Tibial artery (tissue), 4 donors: Measurements from ENCODE around the gene MYBBP1A.

Experiments
- DNase-seq, 2 donors: peaks; one replicate each; pipeline ENCODE4 v3.0.0-alpha.2; 2019
- H3K27ac ChIP-seq, 2 donors: fragments of 200-600 bp; sonication (generic) in 1 of 2; 1 replicate in 1 of 2; 2 replicates in 1 of 2; pipeline ENCODE4 v1.5.1; 2018 to 2019; ENCODE audit warnings: mild to moderate bottlenecking in 1 of 2
- H3K27me3 ChIP-seq, 2 donors: fragments of 200-600 bp; sonication (generic) in 1 of 2; one replicate each; pipeline versions ENCODE4 v1.5.1 to v1.6.0; 2016 to 2019
- H3K36me3 ChIP-seq, 3 donors: fragments of 200-600 bp; sonication (generic) in 2 of 3; one replicate each; pipeline ENCODE4 v1.5.1; 2016 to 2019; ENCODE audit warnings: mild to moderate bottlenecking in 2 of 3
- H3K4me1 ChIP-seq, 4 donors: fragments of 200-600 bp; sonication (generic) in 2 of 4; 1 replicate in 3 of 4; 2 replicates in 1 of 4; pipeline ENCODE4 v1.5.1; 2016 to 2019
- H3K4me3 ChIP-seq, 2 donors: fragments of 200-600 bp; sonication (generic) in 1 of 2; 1 replicate in 1 of 2; 2 replicates in 1 of 2; pipeline ENCODE4 v1.5.1; 2018 to 2019; ENCODE audit warnings: mild to moderate bottlenecking in 2 of 2
- H3K9me3 ChIP-seq, 3 donors: fragments of 200-600 bp; sonication (generic) in 1 of 3; one replicate each; pipeline ENCODE4 v1.5.1; 2016 to 2019
- intact Hi-C: fragments of 100-400 bp; cut with DNase I; formaldehyde crosslinking; loops from one replicate; pipeline ENCODE4 v1.15.0; 2023; ENCODE audit warnings: low total_unique reads
- TF ChIP-seq, protein P1 (sequence below), 2 experiments: fragments of 200-600 bp in 1 of 2; fragments of 450-650 bp in 1 of 2; IDR thresholded peaks; one replicate each; pipeline ENCODE4 v1.5.1; 2017 to 2019; ENCODE audit warnings: antibody characterized with exemption in 2 of 2, mild to moderate bottlenecking in 1 of 2, moderate library complexity in 1 of 2

MYBBP1A gene

DNA sequence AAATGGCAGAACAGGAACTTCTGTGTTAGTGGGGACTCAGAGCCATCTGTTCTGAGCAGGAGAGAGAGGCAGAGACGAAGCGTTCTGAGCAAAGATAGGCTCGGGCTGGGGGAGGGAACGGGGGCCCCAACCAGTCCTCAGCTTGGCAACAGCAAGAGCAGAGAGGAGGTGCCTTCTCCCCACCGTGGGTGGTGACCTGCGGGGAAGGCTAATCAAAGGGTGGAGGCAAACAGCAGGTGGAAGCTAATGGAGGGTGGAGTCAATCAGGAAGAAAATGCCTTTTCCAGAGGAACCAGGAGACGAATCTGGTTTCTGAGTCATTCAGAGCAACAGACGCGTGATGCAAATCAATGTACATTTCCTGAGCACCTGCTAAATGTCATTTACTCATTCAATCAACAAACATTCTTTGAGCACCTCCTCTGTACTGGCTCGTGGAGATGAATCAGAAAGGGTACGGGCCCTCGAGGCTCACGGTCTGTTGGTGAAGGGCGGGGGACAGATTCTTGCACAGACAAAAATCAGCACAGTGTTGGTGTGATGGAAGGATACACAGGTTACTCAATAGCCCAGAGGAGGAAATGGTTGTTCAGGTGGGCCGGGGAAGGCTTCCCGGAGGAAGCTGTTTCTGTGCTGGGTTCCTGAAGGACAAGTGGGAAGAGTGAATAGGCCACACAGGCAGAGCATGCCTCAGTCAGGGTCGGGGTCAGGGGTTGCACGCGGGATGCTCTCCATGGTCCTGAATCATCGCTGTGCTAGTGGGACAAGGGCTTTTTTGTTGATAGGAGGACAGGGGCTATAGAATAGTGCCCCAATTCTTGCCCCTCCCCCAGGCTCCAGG is 62.2 kb downstream of the MYBBP1A start:
- H3K9me3 ChIP-seq: no peaks in the 10 kb centered on the region
- H3K4me3 ChIP-seq: no peak overlapping the region
- intact Hi-C loops: no loop called here
- H3K27ac ChIP-seq: no peak overlapping the region
- TF ChIP-seq, protein P1, sequence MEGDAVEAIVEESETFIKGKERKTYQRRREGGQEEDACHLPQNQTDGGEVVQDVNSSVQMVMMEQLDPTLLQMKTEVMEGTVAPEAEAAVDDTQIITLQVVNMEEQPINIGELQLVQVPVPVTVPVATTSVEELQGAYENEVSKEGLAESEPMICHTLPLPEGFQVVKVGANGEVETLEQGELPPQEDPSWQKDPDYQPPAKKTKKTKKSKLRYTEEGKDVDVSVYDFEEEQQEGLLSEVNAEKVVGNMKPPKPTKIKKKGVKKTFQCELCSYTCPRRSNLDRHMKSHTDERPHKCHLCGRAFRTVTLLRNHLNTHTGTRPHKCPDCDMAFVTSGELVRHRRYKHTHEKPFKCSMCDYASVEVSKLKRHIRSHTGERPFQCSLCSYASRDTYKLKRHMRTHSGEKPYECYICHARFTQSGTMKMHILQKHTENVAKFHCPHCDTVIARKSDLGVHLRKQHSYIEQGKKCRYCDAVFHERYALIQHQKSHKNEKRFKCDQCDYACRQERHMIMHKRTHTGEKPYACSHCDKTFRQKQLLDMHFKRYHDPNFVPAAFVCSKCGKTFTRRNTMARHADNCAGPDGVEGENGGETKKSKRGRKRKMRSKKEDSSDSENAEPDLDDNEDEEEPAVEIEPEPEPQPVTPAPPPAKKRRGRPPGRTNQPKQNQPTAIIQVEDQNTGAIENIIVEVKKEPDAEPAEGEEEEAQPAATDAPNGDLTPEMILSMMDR (IDR thresholded peaks at IDR 0.05): no peak
- no peak for DNase-seq
- no peaks in the 10 kb centered on the region for H3K27me3 ChIP-seq
- peaks cover 0 to 15% (median 11%) of the 10 kb centered on the region in 4 donors for H3K4me1 ChIP-seq
- H3K36me3 ChIP-seq: no peaks in the 10 kb centered on the region

DNA sequence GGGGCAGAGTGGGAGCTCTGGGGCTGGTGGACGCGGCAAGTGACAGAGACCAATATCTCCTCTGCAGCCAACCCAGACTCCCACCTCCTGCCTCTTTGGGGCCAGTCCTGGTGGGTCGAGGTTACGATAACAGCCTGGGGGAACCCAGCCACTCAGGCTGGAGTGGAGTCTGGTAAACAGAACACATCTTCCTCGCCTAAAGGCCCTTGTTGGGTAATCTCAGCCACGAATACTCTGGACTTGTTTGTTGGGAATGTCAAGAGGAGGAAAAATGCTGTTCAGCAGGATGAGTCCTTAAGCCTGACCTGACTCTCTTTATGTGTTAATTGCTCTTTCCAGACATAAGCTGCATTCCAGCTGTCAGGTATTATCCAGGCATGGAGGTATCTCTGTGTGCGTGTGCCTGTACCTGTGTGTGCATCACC is 64.5 kb downstream of the MYBBP1A start:
- Histone ChIP-seq H3K4me1 (no peaks in the 10 kb centered on the region), H3K4me3 (no peak overlapping the region), H3K36me3 (no peaks in the 10 kb centered on the region), H3K27ac (no peak overlapping the region), H3K27me3 (no peaks in the 10 kb centered on the region), H3K9me3 (no peaks in the 10 kb centered on the region)
- TF ChIP-seq, protein P1 (IDR thresholded peaks at IDR 0.05): no peak
- intact Hi-C loops: no loop called here
- no peak for DNase-seq

- no peaks in the 10 kb centered on the region for H3K9me3 ChIP-seq
- TF ChIP-seq, protein P1 (IDR thresholded peaks at IDR 0.05): no peak
- no peak overlapping the region for H3K4me3 ChIP-seq
- no peak for DNase-seq
- intact Hi-C loops: no loop called here
- H3K27me3 ChIP-seq: no peaks in the 10 kb centered on the region
- H3K4me1 ChIP-seq: no peaks in the 10 kb centered on the region
- no peak overlapping the region for H3K27ac ChIP-seq
- no peaks in the 10 kb centered on the region for H3K36me3 ChIP-seq
These were observed 65.0 kb downstream of the MYBBP1A start for GRCh38 chr17:4490109-4490591.

- Histone ChIP-seq H3K36me3 (no peaks in the 10 kb centered on the region), H3K4me1 (no peaks in the 10 kb centered on the region), H3K9me3 (no peaks in the 10 kb centered on the region), H3K4me3 (no peak overlapping the region), H3K27me3 (no peaks in the 10 kb centered on the region), H3K27ac (no peak overlapping the region)
- no peak for DNase-seq
- TF ChIP-seq, protein P1 (IDR thresholded peaks at IDR 0.05): no peak
- intact Hi-C loops: no loop called here
These were observed 66.1 kb downstream of the MYBBP1A start for GRCh38 chr17:4488989-4489595.
